Natural killer cell (primary cell): ENCODE results near the gene PPP1R13L. TPM values are rescaled to one million over a fixed set of nuclear protein-coding genes. Genes with fewer than 3 reads are reported as not detected.

Experiments used
- ATAC-seq, 3 donors: fragments of 150-1000 bp in 2 of 3; fragments of 200-7000 bp in 1 of 3; cut with Tn5 transposase; 1 replicate in 1 of 3; 2 replicates in 2 of 3; pipeline ENCODE4 v1.10.0; 2021; ENCODE audit warnings: mild to moderate bottlenecking in 2 of 3, moderate library complexity in 2 of 3
- DNase-seq, 2 donors: peaks; one replicate each; pipeline versions ENCODE4 v3.0.0 to v3.0.0-alpha.2; 2013 to 2021; ENCODE audit warnings: mixed read lengths in 1 of 2
- H3K27ac ChIP-seq: one replicate; pipeline ENCODE4 v1.5.1; 2013; ENCODE audit warnings: mild to moderate bottlenecking, low read length
- H3K27me3 ChIP-seq: one replicate; pipeline ENCODE4 v1.6.1; 2013; ENCODE audit warnings: low read length; ENCODE audit not compliant: control insufficient read depth, insufficient read depth
- H3K36me3 ChIP-seq: one replicate; pipeline ENCODE4 v1.6.1; 2013; ENCODE audit warnings: low read length; ENCODE audit not compliant: control insufficient read depth, insufficient read depth
- H3K4me1 ChIP-seq: one replicate; pipeline ENCODE4 v1.6.1; 2013; ENCODE audit warnings: low read length; ENCODE audit not compliant: control insufficient read depth, insufficient read depth
- H3K4me3 ChIP-seq: one replicate; pipeline ENCODE4 v1.5.1; 2013; ENCODE audit warnings: low read length
- H3K9me3 ChIP-seq: one replicate; pipeline ENCODE4 v1.6.1; 2013; ENCODE audit warnings: low read length; ENCODE audit not compliant: control insufficient read depth, insufficient read depth
- H3K27ac Mint-ChIP-seq, 2 donors: one replicate each; pipeline ENCODE4 v1.8.0; 2022; ENCODE audit warnings: mild to moderate bottlenecking in 2 of 2, mixed read lengths in 2 of 2, moderate library complexity in 1 of 2
- H3K27me3 Mint-ChIP-seq, 2 donors: one replicate each; pipeline ENCODE4 v1.8.0; 2022; ENCODE audit warnings: low read depth in 2 of 2, mixed read lengths in 2 of 2
- H3K36me3 Mint-ChIP-seq: one replicate; pipeline ENCODE4 v1.8.0; 2022; ENCODE audit warnings: mixed read lengths
- H3K4me1 Mint-ChIP-seq, 2 donors: one replicate each; pipeline ENCODE4 v1.8.0; 2022; ENCODE audit warnings: mixed read lengths in 2 of 2
- H3K4me3 Mint-ChIP-seq: one replicate; pipeline ENCODE4 v1.8.0; 2022; ENCODE audit warnings: mild to moderate bottlenecking, moderate library complexity, mixed read lengths
- H3K9me3 Mint-ChIP-seq, 2 donors: one replicate each; pipeline ENCODE4 v1.8.0; 2022; ENCODE audit warnings: mixed read lengths in 2 of 2
- WGBS: methylation state at CpG from one replicate; pipeline ENCODE4 v1.1.7; 2013; ENCODE audit warnings: missing lambda C conversion rate; ENCODE audit not compliant: insufficient coverage; 5-methylcytosine and 5-hydroxymethylcytosine counted together
- intact Hi-C: fragments of 100-400 bp; cut with micrococcal nuclease; formaldehyde crosslinking; loops from one replicate; pipeline ENCODE4 v1.14.2; 2022
- total RNA-seq, 4 donors: library from RNA; stranded (reverse); fragments of 120-200 nt in 1 of 4; gene quantifications; one replicate each; pipeline versions ENCODE4 v1.2.3 to v1.2.4, GENCODE V29; 2013 to 2022
- TF ChIP-seq, protein P1 (sequence below): fragments of 200-600 bp; IDR thresholded peaks from one replicate; pipeline ENCODE4 v1.8.0; 2022; ENCODE audit warnings: antibody characterized with exemption

PPP1R13L gene
- total RNA-seq, 3 donors from 2014 or later (not counting 1 experiment from before 2014, with no cell fraction given) = 5.6 to 7.4 (median 5.9) TPM

DNA sequence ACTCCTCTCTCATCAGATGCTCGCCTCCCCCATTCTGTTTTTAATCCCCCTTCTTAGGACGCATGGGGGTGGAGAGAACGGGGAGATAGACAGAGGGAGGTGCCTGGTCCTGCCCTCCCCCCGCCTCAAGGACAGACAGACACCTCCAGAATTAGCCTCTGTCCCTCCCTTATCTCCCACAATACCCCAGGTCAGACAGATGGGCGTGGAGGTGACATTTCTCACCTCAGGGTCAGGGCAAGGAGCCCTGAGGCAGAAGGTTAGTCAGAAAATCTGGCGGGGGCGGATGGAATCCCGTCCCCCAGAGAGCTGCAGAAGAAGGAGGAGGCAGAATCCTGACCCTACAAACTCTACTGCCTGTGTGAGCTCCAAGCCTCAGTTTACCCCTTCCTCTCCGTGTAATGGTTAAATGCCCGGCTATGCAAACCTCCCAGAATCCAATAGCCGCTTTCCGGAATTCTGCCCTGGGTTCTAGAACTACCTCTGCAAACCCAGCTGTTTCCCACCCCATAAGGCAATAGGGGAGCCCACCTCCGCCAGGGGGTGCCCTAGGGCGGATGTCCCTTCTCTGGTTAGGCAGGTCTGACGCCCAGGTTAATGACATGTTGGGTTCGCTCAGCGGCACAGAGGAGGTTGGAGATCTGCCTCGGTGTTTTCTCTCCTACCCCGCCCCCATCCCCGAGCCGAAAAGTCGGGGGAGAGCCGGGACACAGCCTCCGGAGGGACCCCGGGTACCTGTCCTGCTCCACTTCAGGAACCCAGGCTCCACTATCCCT lies 900 bp downstream of the PPP1R13L start:
- Histone ChIP-seq H3K36me3 (no peaks in the 10 kb centered on the region), H3K4me3 (no peak overlapping the region), H3K27me3 (peaks cover 25% of the 10 kb centered on the region), H3K4me1 (peaks cover 35% of the 10 kb centered on the region), H3K27ac (no peak overlapping the region), H3K9me3 (no peaks in the 10 kb centered on the region)
- H3K36me3 Mint-ChIP-seq = no peaks in the 10 kb centered on the region
- 24% methylated on average over 24 of the region's 25 CpGs for WGBS
- H3K9me3 Mint-ChIP-seq = no peaks in the 10 kb centered on the region
- ATAC-seq (peak in 2 of 3 donors; percentile 16 to 22), DNase-seq (peak; percentile 62 to 76)
- TF ChIP-seq, protein P1, sequence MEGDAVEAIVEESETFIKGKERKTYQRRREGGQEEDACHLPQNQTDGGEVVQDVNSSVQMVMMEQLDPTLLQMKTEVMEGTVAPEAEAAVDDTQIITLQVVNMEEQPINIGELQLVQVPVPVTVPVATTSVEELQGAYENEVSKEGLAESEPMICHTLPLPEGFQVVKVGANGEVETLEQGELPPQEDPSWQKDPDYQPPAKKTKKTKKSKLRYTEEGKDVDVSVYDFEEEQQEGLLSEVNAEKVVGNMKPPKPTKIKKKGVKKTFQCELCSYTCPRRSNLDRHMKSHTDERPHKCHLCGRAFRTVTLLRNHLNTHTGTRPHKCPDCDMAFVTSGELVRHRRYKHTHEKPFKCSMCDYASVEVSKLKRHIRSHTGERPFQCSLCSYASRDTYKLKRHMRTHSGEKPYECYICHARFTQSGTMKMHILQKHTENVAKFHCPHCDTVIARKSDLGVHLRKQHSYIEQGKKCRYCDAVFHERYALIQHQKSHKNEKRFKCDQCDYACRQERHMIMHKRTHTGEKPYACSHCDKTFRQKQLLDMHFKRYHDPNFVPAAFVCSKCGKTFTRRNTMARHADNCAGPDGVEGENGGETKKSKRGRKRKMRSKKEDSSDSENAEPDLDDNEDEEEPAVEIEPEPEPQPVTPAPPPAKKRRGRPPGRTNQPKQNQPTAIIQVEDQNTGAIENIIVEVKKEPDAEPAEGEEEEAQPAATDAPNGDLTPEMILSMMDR = peak; percentile 54
- intact Hi-C loops = loop anchor here (2.0 to 10.0 kb wide), 2 partner anchors 75 to 241 kb away; no protein-coding TSS in a partner anchor
- peaks cover 33 to 37% of the 10 kb centered on the region in 2 donors for H3K4me1 Mint-ChIP-seq
- H3K27me3 Mint-ChIP-seq = peaks cover 10 to 14% of the 10 kb centered on the region in 2 donors
- H3K4me3 Mint-ChIP-seq = peak overlapping the region; percentile 97
- peak overlapping the region; percentile 43 to 86 for H3K27ac Mint-ChIP-seq

DNA sequence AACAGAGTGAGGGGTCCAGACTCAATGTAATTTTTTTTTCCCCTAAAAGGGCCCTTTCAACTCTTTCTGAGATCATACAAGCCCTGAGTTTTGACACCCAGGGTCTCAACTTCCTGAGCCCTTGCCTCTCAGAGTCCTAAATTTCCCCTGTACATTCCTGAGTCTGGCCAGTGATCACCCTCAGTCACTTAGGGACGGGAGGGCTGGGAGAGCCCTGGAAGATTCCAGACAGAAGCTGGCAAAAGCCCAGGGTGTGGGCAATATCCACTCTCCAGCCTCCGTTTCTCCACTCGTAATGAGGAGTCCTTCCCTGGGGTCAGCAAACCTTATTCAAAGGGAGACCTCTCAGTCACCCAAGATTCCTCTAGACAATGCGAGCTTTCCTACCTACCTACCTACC lies 1.6 kb downstream of the PPP1R13L start:
- Histone ChIP-seq H3K27me3 (peaks cover 25% of the 10 kb centered on the region), H3K4me3 (no peak overlapping the region), H3K4me1 (peaks cover 40% of the 10 kb centered on the region), H3K9me3 (no peaks in the 10 kb centered on the region), H3K27ac (no peak overlapping the region), H3K36me3 (no peaks in the 10 kb centered on the region)
- Mint-ChIP-seq H3K27ac (peak overlapping the region in 1 of 2 donors; percentile 86), H3K36me3 (no peaks in the 10 kb centered on the region), H3K9me3 (no peaks in the 10 kb centered on the region), H3K27me3 (peaks cover 15 to 19% of the 10 kb centered on the region in 2 donors), H3K4me3 (no peak overlapping the region), H3K4me1 (peaks cover 38 to 41% of the 10 kb centered on the region in 2 donors)
- intact Hi-C loops = loop anchor here (10.0 kb wide), 1 partner anchor 242 kb away; no protein-coding TSS in a partner anchor
- DNase-seq (no peak), ATAC-seq (no peak)
- 92% methylated on average over 4 of the region's 4 CpGs for WGBS
- TF ChIP-seq, protein P1 = no peak

DNA sequence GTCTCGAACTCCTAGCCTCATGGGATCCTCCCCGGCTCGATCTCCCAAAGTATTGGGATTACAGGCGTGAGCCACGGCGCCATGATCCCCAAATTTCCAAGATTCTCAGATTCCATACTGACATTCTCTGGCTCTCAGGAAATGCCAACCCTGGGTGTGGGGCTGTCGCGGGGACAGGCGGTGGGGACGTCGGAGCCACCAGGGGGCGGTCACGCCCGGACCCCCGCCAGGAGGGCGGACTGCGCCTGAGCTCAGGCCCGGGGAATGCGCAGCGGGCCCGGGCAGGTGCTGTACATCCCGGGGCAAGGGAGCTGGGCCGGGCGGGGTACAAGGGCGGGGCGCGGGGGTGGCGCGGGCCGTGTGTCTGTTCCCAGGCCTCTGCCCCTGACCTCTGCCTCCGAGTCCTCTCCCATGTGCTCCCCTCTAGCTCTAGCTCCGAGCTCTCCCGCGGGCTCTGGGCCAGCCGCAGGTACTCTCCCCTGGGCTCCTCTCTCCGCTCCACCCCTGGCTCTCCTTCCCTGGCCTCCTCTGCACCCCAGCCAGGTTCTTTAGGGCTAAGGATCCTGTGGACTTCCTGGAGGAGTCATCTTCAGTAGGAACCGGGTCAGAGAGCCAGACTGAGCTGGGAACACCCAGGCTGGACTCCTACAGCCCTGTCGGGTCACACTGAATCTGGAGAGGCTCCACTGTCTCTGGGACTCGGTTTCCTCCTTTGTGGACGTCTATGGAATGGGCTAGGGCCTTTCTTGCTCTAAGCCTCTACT lies 2.4 kb downstream of the PPP1R13L start:
- no peaks in the 10 kb centered on the region for H3K36me3 Mint-ChIP-seq
- TF ChIP-seq, protein P1 = peak; percentile 32
- no peak overlapping the region for H3K27ac ChIP-seq
- H3K27ac Mint-ChIP-seq = no peak overlapping the region
- intact Hi-C loops = loop anchor here (10.0 kb wide), 1 partner anchor 242 kb away; no protein-coding TSS in a partner anchor
- H3K4me1 Mint-ChIP-seq = peaks cover 39 to 43% of the 10 kb centered on the region in 2 donors
- 26% methylated on average over 40 of the region's 40 CpGs for WGBS
- no peaks in the 10 kb centered on the region for H3K9me3 ChIP-seq
- peaks cover 43% of the 10 kb centered on the region for H3K4me1 ChIP-seq
- no peak overlapping the region for H3K4me3 ChIP-seq
- DNase-seq = peak in 1 of 2 donors; percentile 65
- no peaks in the 10 kb centered on the region for H3K9me3 Mint-ChIP-seq
- peaks cover 26% of the 10 kb centered on the region for H3K27me3 ChIP-seq
- H3K36me3 ChIP-seq = no peaks in the 10 kb centered on the region
- peaks cover 19 to 24% of the 10 kb centered on the region in 2 donors for H3K27me3 Mint-ChIP-seq
- no peak for ATAC-seq
- H3K4me3 Mint-ChIP-seq = no peak overlapping the region
